Erythroblast (primary cell): ENCODE results near the gene ACTL10.
"Not testable (repeated sequence)": the region's sequence is repeated elsewhere in the genome, so short reads cannot be mapped to it uniquely, and the experiment has no call there.

Experiments used
- DNase-seq, 2 experiments: peaks; one replicate each; lab custom pipeline; 2025; lab: John Stamatoyannopoulos, UW
- GATA1 ChIP-seq: IDR thresholded peaks from 2 replicates; pipeline ENCODE4 v1.6.1; 2011; ENCODE audit warnings: low read depth, mild to moderate bottlenecking, control low read depth, low read length, moderate library complexity
- POLR2A ChIP-seq: IDR thresholded peaks from 2 replicates; pipeline ENCODE4 v1.6.1; 2011; ENCODE audit warnings: mild to moderate bottlenecking, low read length

The ACTL10 gene

GRCh38 chr20:33645072-33645358 lies 21.7 kb upstream of the ACTL10 start:
- no peak for DNase-seq
- TF ChIP-seq GATA1 = no peak
- TF ChIP-seq POLR2A = no peak

- TF ChIP-seq GATA1 (no peak), POLR2A (no peak)
- peak; percentile 32 to 40 for DNase-seq
Observed at GRCh38 chr20:33645396-33645795, 21.3 kb upstream of the ACTL10 start.

- no peak for TF ChIP-seq POLR2A
- no peak for TF ChIP-seq GATA1
- no peak for DNase-seq
Observed at GRCh38 chr20:33646191-33646590, 20.6 kb upstream of the ACTL10 start.

GRCh38 chr20:33646959-33647602 lies 19.7 kb upstream of the ACTL10 start:
- DNase-seq = not testable (repeated sequence)

GRCh38 chr20:33647603-33648395 lies 18.9 kb upstream of the ACTL10 start:
- no peak for DNase-seq
- TF ChIP-seq GATA1 = no peak
- no peak for TF ChIP-seq POLR2A

GRCh38 chr20:33648396-33649004 lies 18.2 kb upstream of the ACTL10 start:
- no peak for TF ChIP-seq GATA1
- DNase-seq = no peak

- DNase-seq = no peak
- TF ChIP-seq GATA1 (no peak), POLR2A (no peak)
Observed at GRCh38 chr20:33649201-33649681, 17.5 kb upstream of the ACTL10 start.

GRCh38 chr20:33650111-33650752 lies 16.5 kb upstream of the ACTL10 start:
- DNase-seq = no peak
- TF ChIP-seq POLR2A (no peak), GATA1 (no peak)

- no peak for DNase-seq
- TF ChIP-seq GATA1 (no peak), POLR2A (no peak)
Observed at GRCh38 chr20:33650753-33651561, 15.8 kb upstream of the ACTL10 start.

- no peak for DNase-seq
- no peak for TF ChIP-seq GATA1
- TF ChIP-seq POLR2A = no peak
Observed at GRCh38 chr20:33651562-33652048, 15.1 kb upstream of the ACTL10 start.

- TF ChIP-seq POLR2A = peak; percentile 18
- no peak for TF ChIP-seq GATA1
- peak; percentile 60 to 75 for DNase-seq
Observed at GRCh38 chr20:33653218-33653899, 13.4 kb upstream of the ACTL10 start.

GRCh38 chr20:33653900-33654596 lies 12.7 kb upstream of the ACTL10 start:
- no peak for TF ChIP-seq GATA1
- TF ChIP-seq POLR2A = no peak
- DNase-seq = no peak
